IMR-90 (cell line): ENCODE data around the gene RAB1A. TPM values are rescaled to one million over a fixed set of nuclear protein-coding genes. Genes with fewer than 3 reads are reported as not detected.

Experiments
- ATAC-seq: fragments of 200-7000 bp; cut with Tn5 transposase; 2 replicates; pipeline ENCODE4 v1.9.1; 2020; ENCODE audit warnings: low read depth, mild to moderate bottlenecking, moderate library complexity
- BruUV-seq: library from RNA; stranded (reverse); fragments of 400-500 nt; replicated peaks from 2 replicates; lab custom pipeline; 2021; lab: Mats Ljungman, UMichigan
- CTCF ChIA-PET: fragments of 300-600 bp; formaldehyde crosslinking; extraction: SDS; loops from one replicate; lab custom pipeline; 2021; ENCODE audit warnings: antibody characterized with exemption; lab: Yijun Ruan, JAX
- POLR2A ChIA-PET: fragments of 300-600 bp; sonication (Branson Sonifier 250); formaldehyde crosslinking; loops from one replicate; lab custom pipeline; 2022; ENCODE audit warnings: antibody characterized with exemption; ENCODE audit not compliant: unreplicated experiment; lab: Charles Lee
- DNase-seq: peaks from one replicate; pipeline ENCODE4 v3.0.0; 2013
- H2AFZ ChIP-seq: replicated peaks from 2 replicates; pipeline ENCODE3; 2013; ENCODE audit warnings: low read length, mild to moderate bottlenecking; ENCODE audit not compliant: poor library complexity
- H2AK5ac ChIP-seq: 2 replicates; pipeline ENCODE4 v1.6.1; 2013; ENCODE audit warnings: low read depth, low read length, inconsistent platforms
- H2AK9ac ChIP-seq: replicated peaks from 2 replicates; pipeline ENCODE3; 2013; ENCODE audit warnings: mild to moderate bottlenecking, low read depth, low read length, moderate library complexity; ENCODE audit not compliant: poor library complexity
- H2BK120ac ChIP-seq: 2 replicates; pipeline ENCODE4 v1.6.1; 2013; ENCODE audit warnings: low read depth, low read length, inconsistent platforms
- H2BK15ac ChIP-seq: 3 replicates; pipeline ENCODE4 v1.6.1; 2013; ENCODE audit warnings: low read depth, low read length, inconsistent platforms
- H2BK20ac ChIP-seq: 2 replicates; pipeline ENCODE4 v1.6.1; 2013; ENCODE audit warnings: low read depth, mild to moderate bottlenecking, inconsistent platforms, low read length, moderate library complexity
- H2BK5ac ChIP-seq: 2 replicates; pipeline ENCODE4 v1.6.1; 2013; ENCODE audit warnings: mild to moderate bottlenecking, low read depth, low read length, inconsistent platforms; ENCODE audit not compliant: poor library complexity, severe bottlenecking
- H3K14ac ChIP-seq: replicated peaks from 2 replicates; pipeline ENCODE4 v1.6.1; 2013; ENCODE audit warnings: low read depth, low read length, inconsistent platforms
- H3K18ac ChIP-seq: 2 replicates; pipeline ENCODE4 v1.6.1; 2013; ENCODE audit warnings: low read depth, low read length, control low read depth
- H3K23ac ChIP-seq: 2 replicates; pipeline ENCODE4 v1.6.1; 2013; ENCODE audit warnings: low read depth, low read length, inconsistent platforms
- H3K27ac ChIP-seq: 2 replicates; pipeline ENCODE4 v1.5.1; 2013; ENCODE audit warnings: mild to moderate bottlenecking, control low read depth, low read length; ENCODE audit not compliant: insufficient read depth
- H3K27me3 ChIP-seq: 2 replicates; pipeline ENCODE4 v1.6.1; 2013; ENCODE audit warnings: low read length; ENCODE audit not compliant: control insufficient read depth, insufficient read depth
- H3K36me3 ChIP-seq: 2 replicates; pipeline ENCODE4 v1.6.1; 2013; ENCODE audit warnings: low read length, mixed read lengths; ENCODE audit not compliant: control insufficient read depth, insufficient read depth
- H3K4ac ChIP-seq: 2 replicates; pipeline ENCODE4 v1.6.1; 2013; ENCODE audit warnings: low read depth, low read length, inconsistent platforms
- H3K4me1 ChIP-seq: 2 replicates; pipeline ENCODE4 v1.6.1; 2013; ENCODE audit warnings: low read length, mixed read lengths; ENCODE audit not compliant: control insufficient read depth, insufficient read depth
- H3K4me2 ChIP-seq: 2 replicates; pipeline ENCODE4 v1.6.1; 2013; ENCODE audit warnings: low read depth, mild to moderate bottlenecking, control low read depth, low read length, moderate library complexity
- H3K4me3 ChIP-seq: 2 replicates; pipeline ENCODE4 v1.5.1; 2013; ENCODE audit warnings: low read depth, mild to moderate bottlenecking, control low read depth, low read length, moderate library complexity; ENCODE audit not compliant: insufficient read depth
- H3K56ac ChIP-seq: 2 replicates; pipeline ENCODE4 v1.6.1; 2013; ENCODE audit warnings: low read length, inconsistent platforms; ENCODE audit not compliant: insufficient read depth; ENCODE audit errors: extremely low read depth
- H3K79me1 ChIP-seq, 2 experiments: 2 replicates each; pipeline ENCODE4 v1.6.1; 2013; ENCODE audit warnings: low read length in 2 of 2, inconsistent platforms in 1 of 2, low read depth in 1 of 2
- H3K9ac ChIP-seq: 2 replicates; pipeline ENCODE4 v1.6.1; 2013; ENCODE audit warnings: low read depth, low read length, control low read depth
- H3K9me1 ChIP-seq: 2 replicates; pipeline ENCODE4 v1.6.1; 2013; ENCODE audit warnings: low read length, inconsistent platforms; ENCODE audit not compliant: insufficient read depth
- H3K9me3 ChIP-seq: 2 replicates; pipeline ENCODE4 v1.6.1; 2013; ENCODE audit warnings: low read length; ENCODE audit not compliant: control insufficient read depth, insufficient read depth
- H4K20me1 ChIP-seq: 2 replicates; pipeline ENCODE4 v1.6.1; 2013; ENCODE audit warnings: low read length, inconsistent platforms; ENCODE audit not compliant: insufficient read depth
- H4K5ac ChIP-seq: 2 replicates; pipeline ENCODE4 v1.6.1; 2013; ENCODE audit warnings: mild to moderate bottlenecking, low read depth, low read length, control low read depth
- H4K8ac ChIP-seq, 2 experiments: 2 replicates each; pipeline ENCODE4 v1.6.1; 2013; ENCODE audit warnings: low read depth in 2 of 2, low read length in 2 of 2, control low read depth in 1 of 2, inconsistent platforms in 1 of 2
- H4K91ac ChIP-seq: 2 replicates; pipeline ENCODE4 v1.6.1; 2013; ENCODE audit warnings: low read depth, low read length, inconsistent platforms; ENCODE audit not compliant: insufficient read depth
- BHLHE40 ChIP-seq: fragments of 150-350 bp; IDR thresholded peaks from 2 replicates; pipeline ENCODE4 v1.6.1; 2016; ENCODE audit warnings: mild to moderate bottlenecking, low read depth, low read length
- CEBPB ChIP-seq: IDR thresholded peaks from 2 replicates; pipeline ENCODE4 v1.6.1; 2012; ENCODE audit warnings: low read depth, low read length, improper control_type of control experiment
- CHD1 ChIP-seq: IDR thresholded peaks from 2 replicates; pipeline ENCODE4 v1.6.1; 2012; ENCODE audit warnings: low read depth, low read length, improper control_type of control experiment
- ELK1 ChIP-seq: fragments of 150-350 bp; IDR thresholded peaks from 2 replicates; pipeline ENCODE4 v1.6.1; 2016; ENCODE audit warnings: low read depth, mild to moderate bottlenecking, low read length, moderate library complexity, borderline replicate concordance
- FOS ChIP-seq: fragments of 150-350 bp; IDR thresholded peaks from 2 replicates; pipeline ENCODE4 v1.6.1; 2016; ENCODE audit warnings: low read depth, low read length
- MAFK ChIP-seq: IDR thresholded peaks from 2 replicates; pipeline ENCODE4 v1.6.1; 2012; ENCODE audit warnings: low read depth, low read length, improper control_type of control experiment
- MAZ ChIP-seq: IDR thresholded peaks from 2 replicates; pipeline ENCODE4 v1.6.1; 2012; ENCODE audit warnings: low read depth, mild to moderate bottlenecking, low read length, improper control_type of control experiment, moderate library complexity, borderline replicate concordance
- MXI1 ChIP-seq: IDR thresholded peaks from 2 replicates; pipeline ENCODE4 v1.6.1; 2012; ENCODE audit warnings: low read depth, mild to moderate bottlenecking, low read length, moderate library complexity, borderline replicate concordance
- NFE2L2 ChIP-seq: fragments of 150-350 bp; IDR thresholded peaks from 2 replicates; pipeline ENCODE4 v1.6.1; 2016; ENCODE audit warnings: low read depth, mild to moderate bottlenecking, low read length
- POLR2A ChIP-seq: IDR thresholded peaks from 2 replicates; pipeline ENCODE4 v1.6.1; 2012; ENCODE audit warnings: mild to moderate bottlenecking, low read depth, low read length
- RAD21 ChIP-seq: IDR thresholded peaks from 2 replicates; pipeline ENCODE4 v1.6.1; 2012; ENCODE audit warnings: low read length, improper control_type of control experiment
- RCOR1 ChIP-seq: IDR thresholded peaks from 2 replicates; pipeline ENCODE4 v1.6.1; 2012; ENCODE audit warnings: mild to moderate bottlenecking, low read length, improper control_type of control experiment; ENCODE audit not compliant: insufficient replicate concordance
- RFX5 ChIP-seq: IDR thresholded peaks from 2 replicates; pipeline ENCODE4 v1.8.0; 2012; ENCODE audit warnings: low read depth, mild to moderate bottlenecking, low read length, moderate library complexity
- SMC3 ChIP-seq: fragments of 150-350 bp; IDR thresholded peaks from 2 replicates; pipeline ENCODE4 v1.6.1; 2016; ENCODE audit warnings: low read depth, mild to moderate bottlenecking, antibody characterized with exemption, low read length, moderate library complexity
- WGBS, 2 experiments: methylation state at CpG; one replicate each; pipeline versions ENCODE4 v1.1.5 to v1.1.7; 2013; ENCODE audit warnings: missing lambda C conversion rate in 2 of 2; ENCODE audit not compliant: insufficient read length in 1 of 2; ENCODE audit errors: extremely low coverage in 2 of 2; 5-methylcytosine and 5-hydroxymethylcytosine counted together
- dilution Hi-C: fragments of 300-500 bp; cut with HindIII; formaldehyde crosslinking; loops from one replicate; pipeline ENCODE4 v1.14.3; 2018; ENCODE audit warnings: low sequenced_read_pairs; ENCODE audit not compliant: unreplicated experiment
- in situ Hi-C: fragments of 300-500 bp; cut with MboI; formaldehyde crosslinking; loops from 3 replicates; pipeline ENCODE4 v1.14.3; 2019; ENCODE audit warnings: low sequenced_read_pairs, inconsistent platforms, mixed read lengths
- intact Hi-C: fragments of 100-400 bp; cut with micrococcal nuclease; formaldehyde crosslinking; loops from 2 replicates; pipeline ENCODE4 v1.10.0; 2022
- polyA plus RNA-seq, 3 experiments: library from polyadenylated mRNA; depleted of rRNA; stranded (reverse); fragments of >200 nt; gene quantifications; 2 replicates each; pipeline ENCODE4 v1.2.3, GENCODE V29; 2012; ENCODE audit warnings: low replicate concordance in 1 of 3
- total RNA-seq: library from RNA; depleted of rRNA; stranded (reverse); fragments of >200 nt; gene quantifications from 2 replicates; pipeline ENCODE4 v1.2.3, GENCODE V29; 2012
- TF ChIP-seq, protein P1 (sequence below): fragments of 150-350 bp; IDR thresholded peaks from 2 replicates; pipeline ENCODE4 v1.6.1; 2017; ENCODE audit warnings: mild to moderate bottlenecking, antibody characterized with exemption, low read length, low read depth
- TF ChIP-seq, protein P2 (sequence below): conservative IDR thresholded peaks from 2 replicates; pipeline ENCODE4 v1.5.1; 2012; ENCODE audit warnings: mild to moderate bottlenecking, low read depth, low read length, improper control_type of control experiment

The RAB1A gene
- total and polyA plus RNA-seq, 2 of the 4 experiments (the other 2 are of a cell fraction), result 114 to 169 TPM

DNA sequence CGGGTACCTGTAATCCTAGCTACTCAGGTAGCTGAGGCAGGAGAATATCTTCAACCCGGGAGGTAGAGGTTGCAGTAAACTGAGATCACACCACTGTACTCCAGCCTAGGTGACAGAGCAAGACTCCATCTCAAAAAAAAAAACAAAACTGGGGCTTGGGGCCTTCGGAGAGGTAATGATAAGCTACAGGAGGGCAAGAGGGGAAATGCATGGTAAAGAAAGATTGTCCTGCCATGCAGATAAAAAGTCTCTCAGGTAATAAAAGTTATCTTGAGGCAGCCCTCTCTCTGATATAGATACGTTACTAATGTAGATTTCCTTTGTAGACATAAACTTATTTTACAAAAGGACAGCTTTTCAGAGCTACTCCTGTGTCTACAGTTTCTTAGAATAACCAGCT, 3.7 kb upstream of the RAB1A start:
- Histone ChIP-seq H3K9ac (no peak overlapping the region), H4K91ac (no peak overlapping the region), H2BK15ac (no peak overlapping the region), H3K36me3 (no peaks in the 10 kb centered on the region), H3K4ac (no peak overlapping the region), H4K5ac (no peak overlapping the region), H2AFZ (no peak overlapping the region), H3K4me3 (no peak overlapping the region), H2BK120ac (no peak overlapping the region), H2AK9ac (no peak overlapping the region), H2AK5ac (no peak overlapping the region), H3K23ac (no peak overlapping the region), H3K56ac (no peak overlapping the region), H4K8ac (no peak overlapping the region), H3K79me1 (peaks cover 3 to 6% of the 10 kb centered on the region in 2 experiments; a peak in 3 of 4 replicates), H3K9me3 (no peaks in the 10 kb centered on the region), H2BK5ac (no peak overlapping the region), H3K4me1 (peaks cover 4% of the 10 kb centered on the region), H4K20me1 (peaks cover 12% of the 10 kb centered on the region), H3K9me1 (peaks cover 5% of the 10 kb centered on the region; the same call in 1 of the 2 replicates), H2BK20ac (no peak overlapping the region), H3K4me2 (no peak overlapping the region), H3K27me3 (no peaks in the 10 kb centered on the region), H3K14ac (no peak overlapping the region), H3K18ac (no peak overlapping the region), H3K27ac (no peak overlapping the region)
- dilution Hi-C loops, result no loop called here
- no TSS peak for BruUV-seq
- DNase-seq (no peak), ATAC-seq (no peak)
- TF ChIP-seq MAZ (no peak), RAD21 (no peak), MAFK (no peak), SMC3 (no peak), RFX5 (no peak), CEBPB (no peak), NFE2L2 (no peak), BHLHE40 (no peak), ELK1 (no peak), CHD1 (no peak), MXI1 (no peak), FOS (no peak), RCOR1 (no peak), POLR2A (no peak)
- TF ChIP-seq, protein P1, sequence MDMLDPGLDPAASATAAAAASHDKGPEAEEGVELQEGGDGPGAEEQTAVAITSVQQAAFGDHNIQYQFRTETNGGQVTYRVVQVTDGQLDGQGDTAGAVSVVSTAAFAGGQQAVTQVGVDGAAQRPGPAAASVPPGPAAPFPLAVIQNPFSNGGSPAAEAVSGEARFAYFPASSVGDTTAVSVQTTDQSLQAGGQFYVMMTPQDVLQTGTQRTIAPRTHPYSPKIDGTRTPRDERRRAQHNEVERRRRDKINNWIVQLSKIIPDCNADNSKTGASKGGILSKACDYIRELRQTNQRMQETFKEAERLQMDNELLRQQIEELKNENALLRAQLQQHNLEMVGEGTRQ, result no peak
- TF ChIP-seq, protein P2, sequence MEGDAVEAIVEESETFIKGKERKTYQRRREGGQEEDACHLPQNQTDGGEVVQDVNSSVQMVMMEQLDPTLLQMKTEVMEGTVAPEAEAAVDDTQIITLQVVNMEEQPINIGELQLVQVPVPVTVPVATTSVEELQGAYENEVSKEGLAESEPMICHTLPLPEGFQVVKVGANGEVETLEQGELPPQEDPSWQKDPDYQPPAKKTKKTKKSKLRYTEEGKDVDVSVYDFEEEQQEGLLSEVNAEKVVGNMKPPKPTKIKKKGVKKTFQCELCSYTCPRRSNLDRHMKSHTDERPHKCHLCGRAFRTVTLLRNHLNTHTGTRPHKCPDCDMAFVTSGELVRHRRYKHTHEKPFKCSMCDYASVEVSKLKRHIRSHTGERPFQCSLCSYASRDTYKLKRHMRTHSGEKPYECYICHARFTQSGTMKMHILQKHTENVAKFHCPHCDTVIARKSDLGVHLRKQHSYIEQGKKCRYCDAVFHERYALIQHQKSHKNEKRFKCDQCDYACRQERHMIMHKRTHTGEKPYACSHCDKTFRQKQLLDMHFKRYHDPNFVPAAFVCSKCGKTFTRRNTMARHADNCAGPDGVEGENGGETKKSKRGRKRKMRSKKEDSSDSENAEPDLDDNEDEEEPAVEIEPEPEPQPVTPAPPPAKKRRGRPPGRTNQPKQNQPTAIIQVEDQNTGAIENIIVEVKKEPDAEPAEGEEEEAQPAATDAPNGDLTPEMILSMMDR, result no peak
- ChIA-PET CTCF (interaction anchor here (0.6 kb wide), 1 partner anchor 370 kb away, joined by 3 read pairs; no protein-coding TSS in a partner anchor), POLR2A (interaction anchor here (0.7 kb wide), 1 partner anchor 14 kb away, joined by 3 read pairs; no protein-coding TSS in a partner anchor)
- intact Hi-C loops, result loop anchor here (5.0 kb wide), 1 partner anchor 94 kb away; the partner anchor contains the start of gene ACTR2
- in situ Hi-C loops, result no loop called here
- WGBS, 2 experiments, result no CpG with 5 or more reads among the region's 4 CpGs
